Activated T-cell treated with anti-CD3 and anti-CD28 coated beads, Interleukin-2, amount 50 U/mL, for 72 hours (primary cell): ENCODE results near the gene DNAJB13. TPM values are rescaled to one million over a fixed set of nuclear protein-coding genes. Genes with fewer than 3 reads are reported as not detected.
"Not testable (repeated sequence)": the region's sequence is repeated elsewhere in the genome, so short reads cannot be mapped to it uniquely, and the experiment has no call there.

Experiments used
- ATAC-seq, 2 donors: fragments of 150-1000 bp; cut with Tn5 transposase; replicated peaks in 1 of 2; 2 replicates each; pipeline ENCODE4 v1.10.0; 2021; ENCODE audit warnings: moderate library complexity in 2 of 2, mild to moderate bottlenecking in 1 of 2
- DNase-seq, 2 donors: peaks; one replicate each; pipeline ENCODE4 v3.0.0; 2021 to 2022; ENCODE audit warnings: mixed read lengths in 1 of 2
- H3K27ac Mint-ChIP-seq: one replicate; pipeline ENCODE4 v1.8.0; 2022; ENCODE audit warnings: mild to moderate bottlenecking, moderate library complexity, mixed read lengths
- H3K27me3 Mint-ChIP-seq: one replicate; pipeline ENCODE4 v1.8.0; 2022; ENCODE audit warnings: low read depth, mixed read lengths
- H3K36me3 Mint-ChIP-seq, 2 donors: one replicate each; pipeline ENCODE4 v1.8.0; 2022; ENCODE audit warnings: mixed read lengths in 2 of 2, mild to moderate bottlenecking in 1 of 2; ENCODE audit not compliant: insufficient read depth in 2 of 2
- H3K4me1 Mint-ChIP-seq: one replicate; pipeline ENCODE4 v1.8.0; 2022; ENCODE audit warnings: low read depth, mixed read lengths
- H3K4me3 Mint-ChIP-seq, 2 donors: one replicate each; pipeline ENCODE4 v1.8.0; 2022; ENCODE audit warnings: mild to moderate bottlenecking in 2 of 2, mixed read lengths in 2 of 2, moderate library complexity in 2 of 2
- H3K9me3 Mint-ChIP-seq, 2 donors: one replicate each; pipeline ENCODE4 v1.8.0; 2022; ENCODE audit warnings: mixed read lengths in 2 of 2
- total RNA-seq, 2 donors: library from RNA; stranded (reverse); gene quantifications; one replicate each; pipeline ENCODE4 v1.2.3, GENCODE V29; 2022

The DNAJB13 gene
- total RNA-seq: 1 to 10 TPM in 1 of 2 donors, under 1 TPM in 1; 0.53 to 1.1 TPM

GRCh38 chr11:73950869-73951710 is at the start of gene DNAJB13:
Gene DNAJB13 (plus strand): TSS chr11:73951026. CDS start chr11:73951070, 44 bp downstream.
- ATAC-seq (no peak), DNase-seq (no peak)
- peaks cover 0 to 3% of the 10 kb centered on the region in 2 donors for H3K36me3 Mint-ChIP-seq
- no peak within 1 kb of the TSS for H3K27ac Mint-ChIP-seq
- no peak within 1 kb of the TSS for H3K4me3 Mint-ChIP-seq
- no peaks in the 10 kb centered on the region for H3K4me1 Mint-ChIP-seq
- peaks cover 4% of the 10 kb centered on the region for H3K27me3 Mint-ChIP-seq
- H3K9me3 Mint-ChIP-seq: no peaks in the 10 kb centered on the region

GRCh38 chr11:73902303-73902702 is 48.5 kb upstream of the DNAJB13 start:
- peaks cover 0 to 6% of the 10 kb centered on the region in 2 donors for H3K36me3 Mint-ChIP-seq
- H3K27ac Mint-ChIP-seq: no peak overlapping the region
- ATAC-seq (no peak), DNase-seq (no peak)
- no peak overlapping the region for H3K4me3 Mint-ChIP-seq
- no peaks in the 10 kb centered on the region for H3K4me1 Mint-ChIP-seq
- no peaks in the 10 kb centered on the region for H3K9me3 Mint-ChIP-seq
- no peaks in the 10 kb centered on the region for H3K27me3 Mint-ChIP-seq

GRCh38 chr11:73907191-73907590 is 43.6 kb upstream of the DNAJB13 start:
- Mint-ChIP-seq H3K4me3 (no peak overlapping the region), H3K4me1 (no peaks in the 10 kb centered on the region), H3K36me3 (peaks cover 2 to 6% of the 10 kb centered on the region in 2 donors), H3K27me3 (no peaks in the 10 kb centered on the region), H3K9me3 (no peaks in the 10 kb centered on the region), H3K27ac (no peak overlapping the region)
- ATAC-seq (peak; percentile 47 to 83), DNase-seq (peak in 1 of 2 donors; percentile 11)

GRCh38 chr11:73912026-73912425 is 38.8 kb upstream of the DNAJB13 start:
- no peaks in the 10 kb centered on the region for H3K27me3 Mint-ChIP-seq
- DNase-seq (no peak), ATAC-seq (no peak)
- no peak overlapping the region for H3K4me3 Mint-ChIP-seq
- H3K4me1 Mint-ChIP-seq: no peaks in the 10 kb centered on the region
- H3K36me3 Mint-ChIP-seq: peaks cover 2 to 11% of the 10 kb centered on the region in 2 donors
- peak overlapping the region; percentile 51 for H3K27ac Mint-ChIP-seq
- no peaks in the 10 kb centered on the region for H3K9me3 Mint-ChIP-seq

GRCh38 chr11:73913472-73913871 is 37.4 kb upstream of the DNAJB13 start:
- Mint-ChIP-seq H3K27me3 (no peaks in the 10 kb centered on the region), H3K4me3 (no peak overlapping the region), H3K36me3 (peaks cover 2 to 15% of the 10 kb centered on the region in 2 donors), H3K9me3 (no peaks in the 10 kb centered on the region), H3K4me1 (no peaks in the 10 kb centered on the region), H3K27ac (no peak overlapping the region)
- DNase-seq: no peak
- no peak for ATAC-seq

- H3K27ac Mint-ChIP-seq: no peak overlapping the region
- peaks cover 6 to 17% of the 10 kb centered on the region in 2 donors for H3K36me3 Mint-ChIP-seq
- no peaks in the 10 kb centered on the region for H3K4me1 Mint-ChIP-seq
- ATAC-seq: no peak
- H3K9me3 Mint-ChIP-seq: no peaks in the 10 kb centered on the region
- H3K27me3 Mint-ChIP-seq: no peaks in the 10 kb centered on the region
- no peak overlapping the region for H3K4me3 Mint-ChIP-seq
- DNase-seq: no peak
Measured at GRCh38 chr11:73914284-73914683, 36.5 kb upstream of the DNAJB13 start.

- H3K36me3 Mint-ChIP-seq: peaks cover 6 to 15% of the 10 kb centered on the region in 2 donors
- H3K27me3 Mint-ChIP-seq: no peaks in the 10 kb centered on the region
Measured at GRCh38 chr11:73916435-73916834, 34.4 kb upstream of the DNAJB13 start.

GRCh38 chr11:73921180-73921579 is 29.6 kb upstream of the DNAJB13 start:
- Mint-ChIP-seq H3K9me3 (no peaks in the 10 kb centered on the region), H3K4me1 (no peaks in the 10 kb centered on the region), H3K36me3 (peaks cover 5 to 7% of the 10 kb centered on the region in 2 donors), H3K27ac (peak overlapping the region; percentile 28), H3K27me3 (no peaks in the 10 kb centered on the region), H3K4me3 (no peak overlapping the region)
- DNase-seq (no peak), ATAC-seq (no peak)

More at GRCh38 chr11:73916435-73916834, 34.4 kb upstream of the DNAJB13 start:
- Mint-ChIP-seq H3K27ac (no peak overlapping the region), H3K4me1 (no peaks in the 10 kb centered on the region), H3K9me3 (no peaks in the 10 kb centered on the region), H3K4me3 (no peak overlapping the region)
- ATAC-seq (no peak), DNase-seq (no peak)

- H3K4me3 Mint-ChIP-seq: no peak overlapping the region
- H3K36me3 Mint-ChIP-seq: peaks cover 3 to 16% of the 10 kb centered on the region in 2 donors
- no peaks in the 10 kb centered on the region for H3K9me3 Mint-ChIP-seq
- H3K27me3 Mint-ChIP-seq: no peaks in the 10 kb centered on the region
- H3K27ac Mint-ChIP-seq: no peak overlapping the region
- no peak for ATAC-seq
- H3K4me1 Mint-ChIP-seq: no peaks in the 10 kb centered on the region
- no peak for DNase-seq
Measured at GRCh38 chr11:73929388-73929787, 21.4 kb upstream of the DNAJB13 start.

GRCh38 chr11:73931039-73931645 is 19.7 kb upstream of the DNAJB13 start:
- peak; percentile 43 to 51 for ATAC-seq
- no peaks in the 10 kb centered on the region for H3K9me3 Mint-ChIP-seq
- no peaks in the 10 kb centered on the region for H3K4me1 Mint-ChIP-seq
- H3K36me3 Mint-ChIP-seq: peaks cover 3 to 16% of the 10 kb centered on the region in 2 donors
- no peak overlapping the region for H3K4me3 Mint-ChIP-seq
- DNase-seq: peak; percentile 13 to 22
- H3K27me3 Mint-ChIP-seq: no peaks in the 10 kb centered on the region
- H3K27ac Mint-ChIP-seq: no peak overlapping the region

GRCh38 chr11:73931951-73932350 is 18.9 kb upstream of the DNAJB13 start:
- ATAC-seq (no peak), DNase-seq (no peak)
- H3K9me3 Mint-ChIP-seq: no peaks in the 10 kb centered on the region
- H3K27ac Mint-ChIP-seq: no peak overlapping the region
- no peak overlapping the region for H3K4me3 Mint-ChIP-seq
- peaks cover 3 to 15% of the 10 kb centered on the region in 2 donors for H3K36me3 Mint-ChIP-seq
- no peaks in the 10 kb centered on the region for H3K27me3 Mint-ChIP-seq
- H3K4me1 Mint-ChIP-seq: no peaks in the 10 kb centered on the region

GRCh38 chr11:73932781-73933180 is 18.0 kb upstream of the DNAJB13 start:
- no peaks in the 10 kb centered on the region for H3K27me3 Mint-ChIP-seq
- no peak for ATAC-seq
- H3K4me1 Mint-ChIP-seq: no peaks in the 10 kb centered on the region
- H3K36me3 Mint-ChIP-seq: peaks cover 1 to 8% of the 10 kb centered on the region in 2 donors
- no peak for DNase-seq
- H3K4me3 Mint-ChIP-seq: no peak overlapping the region
- H3K9me3 Mint-ChIP-seq: no peaks in the 10 kb centered on the region
- no peak overlapping the region for H3K27ac Mint-ChIP-seq

- H3K27me3 Mint-ChIP-seq, H3K4me3 Mint-ChIP-seq, H3K9me3 Mint-ChIP-seq, ATAC-seq, DNase-seq, H3K36me3 Mint-ChIP-seq, H3K27ac Mint-ChIP-seq, H3K4me1 Mint-ChIP-seq: not testable (repeated sequence)
Measured at GRCh38 chr11:73936047-73936446, 14.8 kb upstream of the DNAJB13 start.
